Lower leg skin (tissue), 4 donors: Measurements from ENCODE around the gene ENO2. TPM values are rescaled to one million over a fixed set of nuclear protein-coding genes. Genes with fewer than 3 reads are reported as not detected.
A peak's percentile ranks its signal among the peaks of the same experiment; 100 is the strongest.

Experiments
- DNase-seq, 2 donors: peaks; one replicate each; pipeline ENCODE4 v3.0.0-alpha.2; 2019; ENCODE audit warnings: low spot score in 2 of 2
- H3K4me3 ChIP-seq: fragments of 200-600 bp; sonication (generic); 2 replicates; pipeline ENCODE4 v1.5.1; 2017; ENCODE audit warnings: mild to moderate bottlenecking, low read depth; ENCODE audit not compliant: poor library complexity, severe bottlenecking
- POLR2A ChIP-seq, 2 donors: fragments of 450-650 bp; IDR thresholded peaks; one replicate each; pipeline ENCODE4 v1.6.1; 2016 to 2017; ENCODE audit warnings: antibody characterized with exemption in 2 of 2, mild to moderate bottlenecking in 1 of 2, moderate library complexity in 1 of 2
- WGBS, 2 donors: methylation state at CpG; one replicate each; pipeline ENCODE4 v1.1.5; 2018; 5-methylcytosine and 5-hydroxymethylcytosine counted together
- intact Hi-C: fragments of 100-400 bp; cut with DNase I; formaldehyde crosslinking; loops from one replicate; pipeline ENCODE4 v1.15.0; 2023; ENCODE audit warnings: low total_unique reads
- total RNA-seq, 4 donors: library from RNA; depleted of rRNA; stranded (reverse); fragments of >200 nt; gene quantifications; one replicate each; pipeline ENCODE4 v1.1.0, GENCODE V29; 2016
- TF ChIP-seq, protein P1 (sequence below), 3 donors: fragments of 450-650 bp; IDR thresholded peaks; one replicate each; pipeline ENCODE4 v1.5.1; 2016; ENCODE audit warnings: antibody characterized with exemption in 3 of 3, mild to moderate bottlenecking in 3 of 3, moderate library complexity in 2 of 3

The ENO2 gene
- total RNA-seq, 4 donors from 2014 or later: 3.6 to 7.9 (median 6.1) TPM

DNA sequence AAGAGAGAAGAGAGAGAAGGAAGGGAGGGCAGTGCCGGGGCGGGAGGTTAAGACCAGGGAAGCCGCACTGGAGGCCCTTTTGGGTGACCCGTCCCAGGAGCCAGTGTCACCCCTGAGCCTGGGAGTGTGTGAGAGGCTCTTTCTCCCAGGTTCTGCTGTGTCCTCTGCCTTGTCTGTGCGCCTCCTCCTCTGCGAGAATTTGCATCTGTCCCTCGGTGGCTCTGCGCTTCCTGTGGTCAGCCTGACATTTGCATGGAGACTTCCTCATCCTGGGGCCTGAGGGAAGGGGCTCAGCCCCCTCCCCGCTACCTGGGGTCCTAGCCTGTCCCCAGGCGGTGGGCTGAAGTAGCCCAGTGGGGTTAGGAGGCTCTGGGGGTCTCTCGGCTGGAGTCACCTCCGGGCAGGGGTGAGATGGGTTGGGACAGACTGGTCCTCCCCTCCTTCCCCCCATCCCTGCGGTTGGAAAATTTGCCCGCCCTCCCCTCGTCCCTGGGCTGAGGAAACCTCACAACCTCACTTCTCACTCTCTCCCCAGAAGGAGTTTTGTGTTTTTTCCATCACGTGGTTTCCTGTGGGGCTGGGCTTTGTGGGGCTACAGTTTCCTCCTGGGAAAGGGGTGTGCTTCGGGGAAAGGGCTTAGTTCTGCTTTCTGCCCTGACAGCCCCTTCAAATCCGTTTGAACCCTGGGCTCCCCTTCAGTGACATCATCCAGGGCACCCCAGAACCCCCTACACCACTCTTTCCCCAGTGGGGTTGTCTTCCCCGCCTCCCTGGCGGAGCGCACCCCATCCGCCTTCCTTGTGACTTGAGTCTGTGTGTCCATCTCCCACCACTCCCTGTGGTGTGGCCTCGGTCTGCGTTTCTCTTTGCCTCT lies 39.3 kb downstream of the ENO2 start:
- WGBS, 2 donors: 59% methylated on average over 24 of the region's 24 CpGs
- no peak overlapping the region for H3K4me3 ChIP-seq
- intact Hi-C loops: loop anchor here (10.0 kb wide), 1 partner anchor 141 kb away; the partner anchor contains the start of gene C1R
- TF ChIP-seq, protein P1, sequence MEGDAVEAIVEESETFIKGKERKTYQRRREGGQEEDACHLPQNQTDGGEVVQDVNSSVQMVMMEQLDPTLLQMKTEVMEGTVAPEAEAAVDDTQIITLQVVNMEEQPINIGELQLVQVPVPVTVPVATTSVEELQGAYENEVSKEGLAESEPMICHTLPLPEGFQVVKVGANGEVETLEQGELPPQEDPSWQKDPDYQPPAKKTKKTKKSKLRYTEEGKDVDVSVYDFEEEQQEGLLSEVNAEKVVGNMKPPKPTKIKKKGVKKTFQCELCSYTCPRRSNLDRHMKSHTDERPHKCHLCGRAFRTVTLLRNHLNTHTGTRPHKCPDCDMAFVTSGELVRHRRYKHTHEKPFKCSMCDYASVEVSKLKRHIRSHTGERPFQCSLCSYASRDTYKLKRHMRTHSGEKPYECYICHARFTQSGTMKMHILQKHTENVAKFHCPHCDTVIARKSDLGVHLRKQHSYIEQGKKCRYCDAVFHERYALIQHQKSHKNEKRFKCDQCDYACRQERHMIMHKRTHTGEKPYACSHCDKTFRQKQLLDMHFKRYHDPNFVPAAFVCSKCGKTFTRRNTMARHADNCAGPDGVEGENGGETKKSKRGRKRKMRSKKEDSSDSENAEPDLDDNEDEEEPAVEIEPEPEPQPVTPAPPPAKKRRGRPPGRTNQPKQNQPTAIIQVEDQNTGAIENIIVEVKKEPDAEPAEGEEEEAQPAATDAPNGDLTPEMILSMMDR (IDR thresholded peaks at IDR 0.05): no peak
- TF ChIP-seq POLR2A (IDR thresholded peaks at IDR 0.05): no peak
- DNase-seq: no peak

DNA sequence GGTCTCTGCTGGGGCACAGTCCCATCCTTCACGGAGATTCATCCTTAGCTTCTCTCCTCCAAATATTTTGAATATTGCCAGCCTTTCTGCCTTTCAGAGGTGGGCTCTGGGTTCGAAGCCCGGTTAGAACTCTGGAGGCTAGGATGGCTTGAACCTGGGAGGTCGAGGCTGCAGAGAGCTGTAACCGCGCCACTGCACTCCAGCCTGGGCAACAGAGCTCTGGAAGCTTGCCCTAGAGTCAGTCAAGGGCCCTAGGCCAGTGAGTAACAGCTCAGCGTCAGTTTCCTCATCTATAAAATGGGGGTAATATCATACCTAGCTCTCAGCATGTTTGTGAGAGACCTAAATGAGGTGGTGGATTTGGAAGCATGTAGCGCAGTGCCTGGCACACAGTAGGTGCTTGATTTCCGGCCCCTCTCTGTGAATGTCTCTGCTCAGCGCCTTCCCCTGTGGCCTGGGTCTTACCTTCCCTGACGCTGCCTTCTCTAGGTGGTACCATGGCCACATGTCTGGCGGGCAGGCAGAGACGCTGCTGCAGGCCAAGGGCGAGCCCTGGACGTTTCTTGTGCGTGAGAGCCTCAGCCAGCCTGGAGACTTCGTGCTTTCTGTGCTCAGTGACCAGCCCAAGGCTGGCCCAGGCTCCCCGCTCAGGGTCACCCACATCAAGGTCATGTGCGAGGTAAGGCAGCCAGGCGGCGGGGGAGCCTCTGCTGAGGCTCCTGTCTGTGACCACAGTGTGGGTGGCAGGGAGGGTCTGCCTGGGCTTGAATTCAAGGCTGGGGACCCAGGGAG lies 40.1 kb downstream of the ENO2 start:
- intact Hi-C loops: loop anchor here (10.0 kb wide), 1 partner anchor 140 kb away; the partner anchor contains the start of gene C1R
- TF ChIP-seq, protein P1 (IDR thresholded peaks at IDR 0.05): no peak
- no peak for TF ChIP-seq POLR2A (IDR thresholded peaks at IDR 0.05)
- WGBS, 2 donors: 88 to 91% methylated on average over 18 to 21 of the region's 21 CpGs
- H3K4me3 ChIP-seq: no peak overlapping the region
- no peak for DNase-seq

DNA sequence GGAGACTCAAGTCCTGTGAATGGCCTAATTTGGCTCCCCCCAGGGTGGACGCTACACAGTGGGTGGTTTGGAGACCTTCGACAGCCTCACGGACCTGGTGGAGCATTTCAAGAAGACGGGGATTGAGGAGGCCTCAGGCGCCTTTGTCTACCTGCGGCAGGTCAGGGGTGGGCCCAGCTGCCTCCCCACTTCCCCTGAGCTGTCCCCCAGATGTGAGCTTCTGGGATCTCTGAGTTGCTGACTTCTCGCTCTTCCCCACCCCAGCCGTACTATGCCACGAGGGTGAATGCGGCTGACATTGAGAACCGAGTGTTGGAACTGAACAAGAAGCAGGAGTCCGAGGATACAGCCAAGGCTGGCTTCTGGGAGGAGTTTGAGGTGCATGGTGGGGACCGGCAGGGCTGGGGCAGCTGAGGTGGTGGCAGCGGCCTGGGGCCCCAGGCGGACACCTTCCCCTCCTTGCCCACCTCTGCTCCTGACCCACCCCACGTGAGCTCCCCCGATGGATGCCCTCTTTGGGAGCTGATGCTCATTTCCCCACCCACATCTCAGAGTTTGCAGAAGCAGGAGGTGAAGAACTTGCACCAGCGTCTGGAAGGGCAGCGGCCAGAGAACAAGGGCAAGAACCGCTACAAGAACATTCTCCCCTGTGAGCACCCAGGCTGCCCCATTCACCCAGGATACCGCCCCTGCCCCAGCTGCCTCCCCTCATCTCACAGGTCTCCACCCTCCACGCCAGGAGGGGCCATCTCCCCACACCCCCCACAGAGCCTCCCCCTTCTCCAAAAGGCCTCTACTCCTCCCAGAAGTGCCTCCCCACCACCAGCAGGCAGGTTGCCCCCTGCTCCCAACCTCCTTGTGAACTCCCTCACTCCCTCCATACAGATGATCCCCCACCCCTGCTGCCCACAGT lies 41.0 kb downstream of the ENO2 start:
- TF ChIP-seq, protein P1 (IDR thresholded peaks at IDR 0.05): no peak
- no peak for TF ChIP-seq POLR2A (IDR thresholded peaks at IDR 0.05)
- no peak for DNase-seq
- WGBS, 2 donors: 81 to 87% methylated on average over 21 to 22 of the region's 22 CpGs
- intact Hi-C loops: loop anchor here (10.0 kb wide), 1 partner anchor 139 kb away; the partner anchor contains the start of gene C1R
- no peak overlapping the region for H3K4me3 ChIP-seq

DNA sequence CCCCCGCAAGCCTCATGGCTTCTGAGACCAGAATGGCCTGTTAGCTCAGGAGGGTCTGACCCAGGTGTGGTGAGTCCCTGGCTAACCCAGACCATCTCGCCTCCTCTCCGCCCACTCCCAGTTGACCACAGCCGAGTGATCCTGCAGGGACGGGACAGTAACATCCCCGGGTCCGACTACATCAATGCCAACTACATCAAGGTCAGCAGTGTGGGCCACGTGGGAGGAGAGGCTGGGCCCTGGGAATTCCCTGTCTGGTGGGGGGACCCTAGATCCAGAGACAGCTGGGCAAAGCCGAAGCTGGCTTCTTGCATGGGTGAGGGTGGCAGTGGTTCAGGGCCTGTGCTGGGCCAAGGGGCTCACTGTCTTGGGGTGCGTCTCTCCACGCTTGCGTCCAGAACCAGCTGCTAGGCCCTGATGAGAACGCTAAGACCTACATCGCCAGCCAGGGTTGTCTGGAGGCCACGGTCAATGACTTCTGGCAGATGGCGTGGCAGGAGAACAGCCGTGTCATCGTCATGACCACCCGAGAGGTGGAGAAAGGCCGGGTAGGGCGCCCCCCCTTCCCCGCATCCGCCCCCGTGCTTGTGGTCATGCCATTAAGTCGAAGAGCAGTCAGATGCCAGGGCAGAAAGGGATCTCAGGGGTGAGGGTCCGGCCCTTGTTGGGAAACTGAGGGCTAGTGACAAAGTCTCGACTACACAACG lies 41.8 kb downstream of the ENO2 start:
- TF ChIP-seq, protein P1 (IDR thresholded peaks at IDR 0.05): no peak
- TF ChIP-seq POLR2A (IDR thresholded peaks at IDR 0.05): no peak
- 81 to 82% methylated on average over 28 of the region's 28 CpGs for WGBS, 2 donors
- no peak overlapping the region for H3K4me3 ChIP-seq
- DNase-seq: peak in 1 of 2 donors; percentile 88
- intact Hi-C loops: loop anchor here (10.0 kb wide), 1 partner anchor 139 kb away; the partner anchor contains the start of gene C1R
